GM12891 (cell line): ENCODE results near the gene TMC4.

Experiments used
- POLR2A ChIP-seq: IDR thresholded peaks from 2 replicates; pipeline ENCODE4 v1.6.1; 2011; ENCODE audit warnings: low read depth, low read length, control low read depth
- POLR2AphosphoS5 ChIP-seq: IDR thresholded peaks from 2 replicates; pipeline ENCODE4 v1.6.1; 2011; ENCODE audit warnings: low read depth, low read length, control low read depth
- TAF1 ChIP-seq: IDR thresholded peaks from 2 replicates; pipeline ENCODE4 v1.6.1; 2011; ENCODE audit warnings: low read depth, low read length, control low read depth

DNA sequence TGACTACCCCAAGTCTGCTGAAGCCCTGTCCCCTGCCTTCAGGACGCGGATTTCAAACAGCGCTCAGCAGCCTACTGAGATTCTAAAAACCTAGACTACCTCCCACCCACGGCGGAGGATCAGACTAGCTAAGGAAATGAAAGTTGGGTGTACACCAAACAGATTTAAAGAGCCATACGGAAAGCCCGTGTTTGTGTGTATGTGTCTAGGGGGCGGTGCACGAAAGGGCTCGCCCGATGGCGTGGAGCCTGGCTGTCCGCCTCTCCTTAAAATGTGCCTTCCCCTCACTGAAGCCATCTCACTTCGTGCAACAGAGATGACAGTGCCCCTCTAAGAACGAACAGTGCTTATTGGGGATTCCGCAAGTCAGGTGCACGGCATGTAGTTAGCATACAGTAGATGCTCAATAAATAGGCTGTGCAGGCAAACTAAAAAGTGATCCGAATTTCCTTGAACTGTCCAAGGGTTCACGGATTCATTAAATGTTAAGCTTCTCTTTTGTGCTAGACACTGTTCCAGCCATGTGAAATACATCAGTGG lies 14.1 kb downstream of the TMC4 start:
- TF ChIP-seq TAF1 (no peak), POLR2A (no peak), POLR2AphosphoS5 (no peak)
